A172 (cell line): Measurements from ENCODE around the gene DBP. TPM values are rescaled to one million over a fixed set of nuclear protein-coding genes. Genes with fewer than 3 reads are reported as not detected.
"Not testable (repeated sequence)": the region's sequence is repeated elsewhere in the genome, so short reads cannot be mapped to it uniquely, and the experiment has no call there.

Source experiments
- DNase-seq: peaks from one replicate; pipeline ENCODE4 v3.0.0-alpha.2; 2015; ENCODE audit warnings: low spot score
- total RNA-seq: library from RNA; depleted of rRNA; stranded (reverse); fragments of >200 nt; shearing (Covaris generic); gene quantifications from 2 replicates; pipeline ENCODE4 v1.2.3, GENCODE V29; 2014; rRNA removed

Gene DBP
- 2.6 and 15.5 TPM in 2 replicates for total RNA-seq

- no peak for DNase-seq
Observed at GRCh38 chr19:48636859-48637448, at the start of gene DBP. Gene DBP, minus strand, starts transcription at chr19:48637379. Its CDS starts 385 bp downstream, at chr19:48636994.

GRCh38 chr19:48686637-48687036 is 49.5 kb upstream of the DBP start:
- not testable (repeated sequence) for DNase-seq

GRCh38 chr19:48686088-48686487 is 48.9 kb upstream of the DBP start:
- no peak for DNase-seq

GRCh38 chr19:48685583-48685982 is 48.4 kb upstream of the DBP start:
- DNase-seq: peak; percentile 57

- no peak for DNase-seq
Observed at GRCh38 chr19:48683349-48683748, 46.2 kb upstream of the DBP start.

- peak; percentile 80 for DNase-seq
Observed at GRCh38 chr19:48681127-48681470, 43.9 kb upstream of the DBP start.

- no peak for DNase-seq
Observed at GRCh38 chr19:48680436-48681126, 43.4 kb upstream of the DBP start.

- not testable (repeated sequence) for DNase-seq
Observed at GRCh38 chr19:48680006-48680405, 42.8 kb upstream of the DBP start.

GRCh38 chr19:48678201-48678600 is 41.0 kb upstream of the DBP start:
- no peak for DNase-seq

- DNase-seq: no peak
Observed at GRCh38 chr19:48676887-48677286, 39.7 kb upstream of the DBP start.

- no peak for DNase-seq
Observed at GRCh38 chr19:48676487-48676886, 39.3 kb upstream of the DBP start.

- DNase-seq: peak; percentile 53
Observed at GRCh38 chr19:48674921-48675824, 38.0 kb upstream of the DBP start.

GRCh38 chr19:48674216-48674809 is 37.1 kb upstream of the DBP start:
- DNase-seq: no peak

GRCh38 chr19:48673436-48674100 is 36.4 kb upstream of the DBP start:
- DNase-seq: no peak

GRCh38 chr19:48672994-48673393 is 35.8 kb upstream of the DBP start, which contains the start of gene NTN5:
Gene NTN5, minus strand, starts transcription at chr19:48673017. Its CDS starts 2,031 bp downstream, at chr19:48670986.
- DNase-seq: no peak

- no peak for DNase-seq
Observed at GRCh38 chr19:48671446-48671995, 34.3 kb upstream of the DBP start.

GRCh38 chr19:48670699-48671445 is 33.7 kb upstream of the DBP start:
- DNase-seq: no peak

GRCh38 chr19:48669903-48670668 is 32.9 kb upstream of the DBP start:
- no peak for DNase-seq

GRCh38 chr19:48668761-48669160 is 31.6 kb upstream of the DBP start:
- DNase-seq: no peak

- DNase-seq: no peak
Observed at GRCh38 chr19:48668332-48668731, 31.2 kb upstream of the DBP start.
